WTC11 (cell line): Measurements from ENCODE around the gene LFNG.

Experiments used
- TF ChIP-seq, protein P1 (sequence below): fragments of 200-600 bp; IDR thresholded peaks from 2 replicates; pipeline ENCODE4 v1.8.0; 2022; ENCODE audit warnings: antibody characterized with exemption
- TF ChIP-seq, protein P2 (sequence below): sonication (generic); formaldehyde crosslinking; IDR thresholded peaks from 2 replicates; pipeline ENCODE4 v1.8.0; 2022; ENCODE audit warnings: mild to moderate bottlenecking, missing genetic modification reagents

- TF ChIP-seq, protein P1, sequence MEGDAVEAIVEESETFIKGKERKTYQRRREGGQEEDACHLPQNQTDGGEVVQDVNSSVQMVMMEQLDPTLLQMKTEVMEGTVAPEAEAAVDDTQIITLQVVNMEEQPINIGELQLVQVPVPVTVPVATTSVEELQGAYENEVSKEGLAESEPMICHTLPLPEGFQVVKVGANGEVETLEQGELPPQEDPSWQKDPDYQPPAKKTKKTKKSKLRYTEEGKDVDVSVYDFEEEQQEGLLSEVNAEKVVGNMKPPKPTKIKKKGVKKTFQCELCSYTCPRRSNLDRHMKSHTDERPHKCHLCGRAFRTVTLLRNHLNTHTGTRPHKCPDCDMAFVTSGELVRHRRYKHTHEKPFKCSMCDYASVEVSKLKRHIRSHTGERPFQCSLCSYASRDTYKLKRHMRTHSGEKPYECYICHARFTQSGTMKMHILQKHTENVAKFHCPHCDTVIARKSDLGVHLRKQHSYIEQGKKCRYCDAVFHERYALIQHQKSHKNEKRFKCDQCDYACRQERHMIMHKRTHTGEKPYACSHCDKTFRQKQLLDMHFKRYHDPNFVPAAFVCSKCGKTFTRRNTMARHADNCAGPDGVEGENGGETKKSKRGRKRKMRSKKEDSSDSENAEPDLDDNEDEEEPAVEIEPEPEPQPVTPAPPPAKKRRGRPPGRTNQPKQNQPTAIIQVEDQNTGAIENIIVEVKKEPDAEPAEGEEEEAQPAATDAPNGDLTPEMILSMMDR: no peak
- TF ChIP-seq, protein P2, sequence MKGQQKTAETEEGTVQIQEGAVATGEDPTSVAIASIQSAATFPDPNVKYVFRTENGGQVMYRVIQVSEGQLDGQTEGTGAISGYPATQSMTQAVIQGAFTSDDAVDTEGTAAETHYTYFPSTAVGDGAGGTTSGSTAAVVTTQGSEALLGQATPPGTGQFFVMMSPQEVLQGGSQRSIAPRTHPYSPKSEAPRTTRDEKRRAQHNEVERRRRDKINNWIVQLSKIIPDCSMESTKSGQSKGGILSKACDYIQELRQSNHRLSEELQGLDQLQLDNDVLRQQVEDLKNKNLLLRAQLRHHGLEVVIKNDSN (CRISPR knock-in tag): no peak
These were observed 36.1 kb upstream of the LFNG start for GRCh38 chr7:2483494-2483893.
